GM12874 (cell line): Measurements from ENCODE around the gene WIZ.

ENCODE experiments used
- TF ChIP-seq, protein P1 (sequence below): IDR thresholded peaks from 2 replicates; pipeline ENCODE4 v1.5.1; 2011; ENCODE audit warnings: low read depth, mild to moderate bottlenecking, control low read depth, low read length, moderate library complexity; ENCODE audit not compliant: insufficient read depth

WIZ gene

DNA sequence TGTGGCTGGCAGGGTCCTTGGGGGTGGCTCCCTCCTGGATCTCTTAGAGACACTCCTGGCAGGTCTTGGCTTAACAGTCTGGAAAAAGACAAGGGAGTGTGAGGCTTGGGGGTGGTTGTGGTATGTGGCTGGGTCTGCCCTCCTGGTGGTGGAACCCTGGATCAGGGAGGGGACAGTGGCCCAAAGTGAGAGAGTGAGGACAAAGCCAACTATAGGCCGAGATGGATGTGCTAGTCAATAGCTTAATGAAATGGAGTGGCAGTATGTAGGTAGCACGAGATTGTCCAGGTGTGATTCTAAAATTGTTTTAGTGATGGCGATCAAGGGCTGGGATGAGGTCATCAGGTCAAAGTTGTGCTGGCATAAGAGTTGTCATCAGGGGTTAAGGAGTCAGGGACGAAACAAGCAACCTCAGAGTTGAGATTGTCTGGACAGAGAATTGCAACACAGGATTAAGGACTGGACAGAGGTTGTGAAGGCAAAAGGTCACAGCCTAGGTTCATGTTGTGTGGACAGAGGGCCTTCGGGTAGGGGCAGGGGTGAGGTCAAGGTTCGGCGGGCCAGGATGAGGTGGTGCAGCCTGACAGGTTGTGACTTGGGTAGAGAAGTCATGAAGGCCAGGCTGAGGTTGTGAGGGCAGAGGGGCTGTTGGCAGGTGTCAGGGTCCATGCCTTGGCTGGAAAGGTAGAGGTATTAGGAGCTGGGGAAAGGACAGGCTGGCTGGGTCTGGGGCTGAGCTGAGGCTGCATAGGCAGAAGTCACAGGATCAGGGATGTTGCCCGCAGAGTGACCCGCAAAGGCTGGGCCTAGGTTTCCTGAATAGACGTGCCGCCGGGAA lies 19.1 kb upstream of the WIZ start:
- TF ChIP-seq, protein P1, sequence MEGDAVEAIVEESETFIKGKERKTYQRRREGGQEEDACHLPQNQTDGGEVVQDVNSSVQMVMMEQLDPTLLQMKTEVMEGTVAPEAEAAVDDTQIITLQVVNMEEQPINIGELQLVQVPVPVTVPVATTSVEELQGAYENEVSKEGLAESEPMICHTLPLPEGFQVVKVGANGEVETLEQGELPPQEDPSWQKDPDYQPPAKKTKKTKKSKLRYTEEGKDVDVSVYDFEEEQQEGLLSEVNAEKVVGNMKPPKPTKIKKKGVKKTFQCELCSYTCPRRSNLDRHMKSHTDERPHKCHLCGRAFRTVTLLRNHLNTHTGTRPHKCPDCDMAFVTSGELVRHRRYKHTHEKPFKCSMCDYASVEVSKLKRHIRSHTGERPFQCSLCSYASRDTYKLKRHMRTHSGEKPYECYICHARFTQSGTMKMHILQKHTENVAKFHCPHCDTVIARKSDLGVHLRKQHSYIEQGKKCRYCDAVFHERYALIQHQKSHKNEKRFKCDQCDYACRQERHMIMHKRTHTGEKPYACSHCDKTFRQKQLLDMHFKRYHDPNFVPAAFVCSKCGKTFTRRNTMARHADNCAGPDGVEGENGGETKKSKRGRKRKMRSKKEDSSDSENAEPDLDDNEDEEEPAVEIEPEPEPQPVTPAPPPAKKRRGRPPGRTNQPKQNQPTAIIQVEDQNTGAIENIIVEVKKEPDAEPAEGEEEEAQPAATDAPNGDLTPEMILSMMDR: no peak

DNA sequence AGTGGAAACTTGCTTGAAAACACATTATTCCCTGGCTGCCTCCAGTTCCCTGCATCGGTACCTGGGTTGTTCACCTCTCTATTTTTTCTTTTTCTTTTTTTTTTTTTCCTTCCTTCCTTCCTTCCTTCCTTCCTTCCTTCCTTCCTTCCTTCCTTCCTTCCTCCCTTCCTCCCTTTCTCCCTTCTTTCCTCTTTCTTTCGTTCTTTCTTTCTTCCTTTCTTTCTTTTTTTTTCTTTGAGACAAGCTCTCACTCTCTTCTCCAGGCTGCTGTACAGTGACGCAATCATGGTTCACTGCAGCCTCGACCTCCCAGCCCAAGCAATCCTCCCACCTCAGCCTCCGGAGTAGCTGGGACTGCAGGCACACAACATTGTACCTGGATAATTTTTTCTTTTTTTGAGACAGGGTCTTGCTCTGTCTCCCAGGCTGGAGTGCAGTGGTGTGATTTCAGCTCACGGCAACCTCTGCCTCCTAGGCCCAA lies 18.0 kb upstream of the WIZ start:
- TF ChIP-seq, protein P1: no peak

DNA sequence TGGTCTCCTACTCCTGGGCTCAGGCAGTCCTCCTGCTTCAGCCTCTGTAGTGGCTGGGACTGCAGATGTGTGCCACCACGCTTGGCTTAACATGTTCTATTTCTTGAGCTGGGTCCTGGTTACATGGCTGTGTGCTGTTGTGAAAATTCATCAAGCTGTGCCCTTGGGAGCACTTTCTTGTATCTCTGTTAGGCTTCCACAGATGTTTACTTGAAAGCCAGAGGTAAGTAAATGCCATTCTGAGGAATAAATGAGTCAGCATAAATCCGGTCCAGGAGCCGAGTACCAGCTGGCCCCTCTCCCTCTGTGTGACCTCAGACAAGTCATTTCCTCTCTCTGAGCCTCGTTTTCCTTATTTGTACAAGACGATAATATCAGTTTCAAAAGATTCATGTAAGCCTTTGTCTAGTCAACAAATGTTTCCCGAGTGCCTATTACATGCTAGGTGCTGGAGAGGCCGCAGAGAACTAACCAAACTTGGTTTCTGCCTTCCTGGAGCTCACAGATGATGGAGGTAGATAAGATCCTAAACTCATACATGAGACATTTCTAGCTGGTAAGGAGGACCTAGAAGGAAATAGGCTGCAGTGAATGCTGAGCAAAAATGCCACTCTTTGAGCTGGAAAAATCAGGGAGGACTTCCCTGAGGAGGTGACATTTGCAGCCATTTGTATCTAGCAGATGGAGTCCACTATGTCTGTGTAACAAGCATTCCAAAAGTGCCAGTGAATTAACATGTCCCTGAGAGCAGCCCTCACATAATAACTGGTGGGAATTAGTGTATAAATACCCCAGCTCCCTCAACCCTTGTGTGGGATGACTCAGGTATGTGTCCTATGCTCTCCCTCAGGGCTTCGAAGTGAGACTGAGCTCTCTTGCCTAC lies 17.3 kb upstream of the WIZ start:
- TF ChIP-seq, protein P1: no peak

DNA sequence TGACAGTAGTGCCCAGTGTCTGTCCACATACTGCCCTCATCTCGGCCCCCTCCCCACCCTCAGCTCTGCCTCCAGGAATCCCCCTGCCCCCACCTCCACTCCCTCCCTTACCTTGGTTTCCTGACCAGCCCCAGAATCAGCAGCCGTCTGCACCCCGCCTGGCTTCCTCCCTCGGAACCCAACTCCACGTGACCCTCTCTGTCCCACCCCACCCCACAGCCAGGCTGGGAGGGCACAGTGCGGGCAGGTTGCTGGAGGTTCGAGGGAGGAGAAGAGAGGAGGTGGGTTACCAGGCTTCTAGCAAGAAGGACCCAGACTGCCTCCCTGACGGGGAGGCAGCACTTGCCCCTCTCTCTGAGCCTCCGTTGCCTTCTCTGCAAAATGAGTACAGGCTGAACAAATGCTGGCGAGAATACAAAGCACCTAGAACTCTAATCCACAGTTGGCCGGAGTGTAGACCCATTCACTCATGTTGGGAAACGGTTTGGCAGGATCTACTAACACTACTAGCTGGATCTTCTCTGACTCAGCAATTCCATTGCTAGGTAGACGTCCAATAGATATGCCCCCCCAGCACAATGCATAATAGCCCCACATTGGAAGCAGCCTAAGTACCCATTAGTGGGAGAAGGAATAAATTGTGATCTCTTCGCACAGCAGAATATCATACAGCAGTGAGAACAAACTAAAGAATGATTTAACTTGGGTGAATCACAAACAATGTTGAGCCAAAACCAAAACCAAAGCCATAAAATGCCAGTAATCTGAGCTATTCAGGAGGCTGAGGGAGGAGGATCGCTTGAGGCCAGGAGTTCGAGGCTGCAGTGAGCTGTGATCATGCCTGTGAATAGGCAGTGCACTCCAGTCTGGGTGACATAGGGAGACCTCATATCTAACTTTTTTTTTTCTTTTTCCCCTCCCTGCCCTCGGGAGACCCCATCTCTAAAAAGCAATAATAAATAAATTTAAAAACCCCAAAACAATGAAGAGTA lies 14.9 kb upstream of the WIZ start, which contains the start of gene RASAL3:
Gene RASAL3, minus strand, starts transcription at position 151 of the 992 bp plus-strand sequence. CDS start 186 bp downstream, outside the sequence.
- TF ChIP-seq, protein P1: no peak

DNA sequence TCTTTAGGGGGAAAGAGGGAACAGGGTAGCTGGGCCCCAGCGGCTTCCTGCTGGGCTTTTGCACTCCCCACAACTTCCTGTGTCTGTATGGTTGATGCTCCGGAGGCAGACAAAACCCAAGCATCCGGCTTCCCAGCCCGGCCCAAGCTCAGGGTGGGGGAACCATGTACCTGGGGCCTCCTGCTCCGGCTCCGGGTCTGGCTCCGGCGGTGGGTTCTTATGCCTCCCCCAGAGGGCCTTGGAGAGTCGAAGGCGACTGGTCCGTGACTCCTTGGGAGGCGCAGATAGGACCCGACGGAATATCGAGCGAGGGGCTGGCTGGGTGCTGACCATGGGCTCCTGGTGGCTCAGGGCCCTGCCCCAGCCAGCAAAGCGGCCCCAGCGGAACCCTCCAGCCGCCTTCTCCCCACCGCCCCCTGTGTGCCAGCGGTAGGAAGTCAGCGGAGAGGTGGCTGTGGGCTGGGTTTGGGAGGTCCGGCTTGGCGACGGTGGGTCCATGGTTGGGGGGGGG lies 14.2 kb upstream of the WIZ start:
- TF ChIP-seq, protein P1: 0 out of 2 replicates have a peak, but pooled peaks have one; percentile 28

DNA sequence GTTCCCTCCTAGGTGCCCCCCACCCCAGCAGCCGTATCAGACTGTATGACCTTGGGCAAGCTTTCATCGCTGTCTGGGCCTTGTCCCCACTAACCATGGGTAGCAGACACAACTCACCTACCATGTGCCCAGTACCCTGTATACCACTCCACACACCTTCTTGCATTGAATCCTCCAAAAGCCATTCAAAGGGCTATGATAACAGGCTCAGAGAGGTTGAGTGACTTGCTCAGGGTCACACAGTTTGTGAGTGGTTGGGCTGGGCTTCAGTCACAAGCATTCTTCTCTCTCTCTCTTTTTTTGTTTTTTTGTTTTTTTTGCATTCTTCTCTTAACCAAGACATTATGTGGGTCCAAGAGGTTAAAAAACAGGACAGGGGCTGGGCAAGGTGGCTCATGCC lies 11.9 kb upstream of the WIZ start:
- TF ChIP-seq, protein P1: no peak
